Suprapubic skin (tissue), 4 donors: ENCODE results near the gene TBCC. TPM values are rescaled to one million over a fixed set of nuclear protein-coding genes. Genes with fewer than 3 reads are reported as not detected.

Experiments
- DNase-seq, 2 donors: peaks; one replicate each; pipeline ENCODE4 v3.0.0-alpha.2; 2019; ENCODE audit warnings: low spot score in 2 of 2
- H3K27ac ChIP-seq: fragments of 200-600 bp; sonication (generic); one replicate; pipeline ENCODE4 v1.5.1; 2019
- H3K27me3 ChIP-seq: fragments of 200-600 bp; sonication (generic); one replicate; pipeline ENCODE4 v1.5.1; 2019
- H3K36me3 ChIP-seq: fragments of 200-600 bp; sonication (generic); one replicate; pipeline ENCODE4 v1.5.1; 2019
- H3K4me1 ChIP-seq: fragments of 200-600 bp; sonication (generic); one replicate; pipeline ENCODE4 v1.5.1; 2019
- H3K4me3 ChIP-seq: fragments of 200-600 bp; sonication (generic); one replicate; pipeline ENCODE4 v1.5.1; 2019; ENCODE audit warnings: mild to moderate bottlenecking
- H3K9me3 ChIP-seq: fragments of 200-600 bp; sonication (generic); one replicate; pipeline ENCODE4 v1.5.1; 2019
- CTCF ChIP-seq, 2 donors: fragments of 200-600 bp in 1 of 2; fragments of 450-650 bp in 1 of 2; sonication (generic) in 1 of 2; IDR thresholded peaks; one replicate each; pipeline ENCODE4 v1.5.1; 2016 to 2019; ENCODE audit warnings: antibody characterized with exemption in 2 of 2, mild to moderate bottlenecking in 1 of 2, moderate library complexity in 1 of 2
- EP300 ChIP-seq: sonication (generic); formaldehyde crosslinking; IDR thresholded peaks from one replicate; pipeline ENCODE4 v1.6.1; 2017; ENCODE audit warnings: antibody characterized with exemption
- POLR2A ChIP-seq, 2 donors: fragments of 450-650 bp; IDR thresholded peaks; one replicate each; pipeline ENCODE4 v1.6.1; 2017; ENCODE audit warnings: antibody characterized with exemption in 2 of 2, mild to moderate bottlenecking in 2 of 2, moderate library complexity in 2 of 2
- POLR2AphosphoS5 ChIP-seq, 3 donors: sonication (generic); formaldehyde crosslinking; IDR thresholded peaks; one replicate each; pipeline ENCODE4 v1.6.1; 2017; ENCODE audit warnings: antibody characterized with exemption in 3 of 3
- WGBS: methylation state at CpG from one replicate; pipeline ENCODE4 v1.1.5; 2018; 5-methylcytosine and 5-hydroxymethylcytosine counted together
- total RNA-seq, 4 donors: library from RNA; depleted of rRNA; stranded (reverse); fragments of >200 nt; gene quantifications; one replicate each; pipeline ENCODE4 v1.1.0, GENCODE V29; 2016

TBCC gene
- total RNA-seq, 4 donors from 2014 or later: 25.6 to 51.9 (median 30.2) TPM

- H3K4me1 ChIP-seq: peaks cover 4% of the 10 kb centered on the region
- peaks cover 8% of the 10 kb centered on the region for H3K36me3 ChIP-seq
- H3K27ac ChIP-seq: no peak overlapping the region
- no peaks in the 10 kb centered on the region for H3K27me3 ChIP-seq
- no peak for TF ChIP-seq POLR2AphosphoS5 (IDR thresholded peaks at IDR 0.05)
- TF ChIP-seq CTCF (IDR thresholded peaks at IDR 0.05): no peak
- TF ChIP-seq EP300: no peak
- no peak for TF ChIP-seq POLR2A (IDR thresholded peaks at IDR 0.05)
- H3K9me3 ChIP-seq: no peaks in the 10 kb centered on the region
- 76% methylated on average over 3 of the region's 3 CpGs for WGBS
- no peak overlapping the region for H3K4me3 ChIP-seq
- DNase-seq: no peak
Measured at GRCh38 chr6:42762426-42762859, 16.5 kb upstream of the TBCC start.

GRCh38 chr6:42761287-42762067 lies 15.6 kb upstream of the TBCC start:
- Histone ChIP-seq H3K9me3 (no peaks in the 10 kb centered on the region), H3K36me3 (peaks cover 8% of the 10 kb centered on the region), H3K4me3 (no peak overlapping the region), H3K27me3 (no peaks in the 10 kb centered on the region), H3K4me1 (peaks cover 4% of the 10 kb centered on the region), H3K27ac (no peak overlapping the region)
- no peak for DNase-seq
- 88% methylated on average over 8 of the region's 8 CpGs for WGBS
- no peak for TF ChIP-seq CTCF (IDR thresholded peaks at IDR 0.05)
- TF ChIP-seq EP300: no peak
- TF ChIP-seq POLR2A (IDR thresholded peaks at IDR 0.05): no peak
- no peak for TF ChIP-seq POLR2AphosphoS5 (IDR thresholded peaks at IDR 0.05)

- TF ChIP-seq POLR2A (IDR thresholded peaks at IDR 0.05) (no peak), EP300 (no peak), CTCF (IDR thresholded peaks at IDR 0.05) (no peak), POLR2AphosphoS5 (IDR thresholded peaks at IDR 0.05) (no peak)
- WGBS: 91% methylated on average over 3 of the region's 3 CpGs
- peaks cover 8% of the 10 kb centered on the region for H3K36me3 ChIP-seq
Measured at GRCh38 chr6:42758756-42759430, 13.0 kb upstream of the TBCC start.

GRCh38 chr6:42756722-42757121 lies 10.8 kb upstream of the TBCC start:
- Histone ChIP-seq H3K27ac (no peak overlapping the region), H3K9me3 (no peaks in the 10 kb centered on the region), H3K4me3 (no peak overlapping the region), H3K27me3 (no peaks in the 10 kb centered on the region), H3K36me3 (peaks cover 8% of the 10 kb centered on the region), H3K4me1 (no peaks in the 10 kb centered on the region)
- no peak for DNase-seq
- WGBS: 77% methylated on average over 7 of the region's 7 CpGs
- no peak for TF ChIP-seq POLR2AphosphoS5 (IDR thresholded peaks at IDR 0.05)
- no peak for TF ChIP-seq EP300
- TF ChIP-seq CTCF (IDR thresholded peaks at IDR 0.05): no peak

More at GRCh38 chr6:42758756-42759430, 13.0 kb upstream of the TBCC start:
- H3K27me3 ChIP-seq: no peaks in the 10 kb centered on the region
- no peak overlapping the region for H3K4me3 ChIP-seq
- no peak for DNase-seq
- peaks cover 4% of the 10 kb centered on the region for H3K4me1 ChIP-seq
- no peaks in the 10 kb centered on the region for H3K9me3 ChIP-seq
- no peak overlapping the region for H3K27ac ChIP-seq

- H3K4me3 ChIP-seq: no peak overlapping the region
- H3K36me3 ChIP-seq: peaks cover 8% of the 10 kb centered on the region
- no peaks in the 10 kb centered on the region for H3K27me3 ChIP-seq
- 97% methylated on average over 5 of the region's 5 CpGs for WGBS
- TF ChIP-seq POLR2AphosphoS5 (IDR thresholded peaks at IDR 0.05) (no peak), POLR2A (IDR thresholded peaks at IDR 0.05) (no peak), CTCF (IDR thresholded peaks at IDR 0.05) (no peak), EP300 (no peak)
- no peaks in the 10 kb centered on the region for H3K9me3 ChIP-seq
- H3K4me1 ChIP-seq: no peaks in the 10 kb centered on the region
- no peak overlapping the region for H3K27ac ChIP-seq
- DNase-seq: no peak
Measured at GRCh38 chr6:42754759-42755158, 8.9 kb upstream of the TBCC start.
